GM18858 (cell line): ENCODE measurements around the gene HTT.

ENCODE experiments used
- ATAC-seq: cut with Tn5 transposase; IDR thresholded peaks from one replicate; pipeline ENCODE4 v1.9.1; 2021; ENCODE audit not compliant: unreplicated experiment

HTT gene

GRCh38 chr4:3074078-3074845, at the start of gene HTT, which contains the start of gene HTT-AS:
Gene HTT, plus strand, starts transcription at chr4:3074681. Its CDS starts 145 bp downstream, at chr4:3074826.
Gene HTT-AS, minus strand, starts transcription at chr4:3074538.
- ATAC-seq = peak; percentile 66

GRCh38 chr4:3025881-3026280, 48.6 kb upstream of the HTT start:
- ATAC-seq = no peak

- ATAC-seq = no peak
Observed at GRCh38 chr4:3026540-3026939, 47.9 kb upstream of the HTT start.

GRCh38 chr4:3029464-3029863, 45.0 kb upstream of the HTT start:
- ATAC-seq = no peak

GRCh38 chr4:3030566-3031356, 43.7 kb upstream of the HTT start:
- no peak for ATAC-seq

GRCh38 chr4:3031357-3032082, 43.0 kb upstream of the HTT start:
- ATAC-seq = no peak

- no peak for ATAC-seq
Observed at GRCh38 chr4:3034231-3034630, 40.2 kb upstream of the HTT start.

GRCh38 chr4:3035249-3035648, 39.2 kb upstream of the HTT start:
- ATAC-seq = no peak

- ATAC-seq = no peak
Observed at GRCh38 chr4:3035674-3036073, 38.8 kb upstream of the HTT start.

GRCh38 chr4:3036131-3036952, 38.1 kb upstream of the HTT start:
- ATAC-seq = no peak

- no peak for ATAC-seq
Observed at GRCh38 chr4:3037957-3038461, 36.5 kb upstream of the HTT start.

- ATAC-seq = no peak
Observed at GRCh38 chr4:3039706-3040366, 34.6 kb upstream of the HTT start.

- ATAC-seq = no peak
Observed at GRCh38 chr4:3040452-3041191, 33.9 kb upstream of the HTT start.

GRCh38 chr4:3041192-3042142, 33.0 kb upstream of the HTT start:
- ATAC-seq = no peak

- ATAC-seq = no peak
Observed at GRCh38 chr4:3042226-3042625, 32.3 kb upstream of the HTT start.

GRCh38 chr4:3043282-3044020, 31.0 kb upstream of the HTT start:
- ATAC-seq = no peak
